Activated T-cell treated with anti-CD3 and anti-CD28 coated beads, Interleukin-2, amount 50 U/mL, for 48 hours (primary cell): ENCODE measurements around the gene ARF5.

Source experiments
- DNase-seq, 2 experiments: peaks; one replicate each; pipeline ENCODE4 v3.0.0-alpha.2; 2020

Gene ARF5

GRCh38 chr7:127588697-127589482 is 679 bp downstream of the ARF5 start:
- peak in 1 of 2 experiments; percentile 60 for DNase-seq

- DNase-seq: no peak
Measured at GRCh38 chr7:127589896-127590295, 1.7 kb downstream of the ARF5 start.

GRCh38 chr7:127591189-127591588 is 3.0 kb downstream of the ARF5 start:
- no peak for DNase-seq

- no peak for DNase-seq
Measured at GRCh38 chr7:127591591-127591990, 3.4 kb downstream of the ARF5 start.

GRCh38 chr7:127592550-127592949 is 4.3 kb downstream of the ARF5 start:
- no peak for DNase-seq

- no peak for DNase-seq
Measured at GRCh38 chr7:127594490-127594889, 6.3 kb downstream of the ARF5 start.

- no peak for DNase-seq
Measured at GRCh38 chr7:127595737-127596136, 7.5 kb downstream of the ARF5 start.

- no peak for DNase-seq
Measured at GRCh38 chr7:127598318-127598717, 10.1 kb downstream of the ARF5 start.

- no peak for DNase-seq
Measured at GRCh38 chr7:127600885-127601284, 12.7 kb downstream of the ARF5 start.

GRCh38 chr7:127608446-127608845 is 20.2 kb downstream of the ARF5 start:
- DNase-seq: no peak

GRCh38 chr7:127609297-127609696 is 21.1 kb downstream of the ARF5 start:
- DNase-seq: no peak

GRCh38 chr7:127612263-127612662 is 24.1 kb downstream of the ARF5 start:
- DNase-seq: no peak

GRCh38 chr7:127616724-127617123 is 28.5 kb downstream of the ARF5 start:
- DNase-seq: no peak

- no peak for DNase-seq
Measured at GRCh38 chr7:127618042-127618441, 29.8 kb downstream of the ARF5 start, which contains the start of gene PAX4. Gene PAX4 (minus strand): TSS chr7:127618142. CDS start chr7:127615928, 2,214 bp downstream.

GRCh38 chr7:127618775-127619174 is 30.6 kb downstream of the ARF5 start:
- no peak for DNase-seq

- DNase-seq: no peak
Measured at GRCh38 chr7:127619681-127620405, 31.6 kb downstream of the ARF5 start.

- no peak for DNase-seq
Measured at GRCh38 chr7:127620406-127621233, 32.4 kb downstream of the ARF5 start.

GRCh38 chr7:127625331-127625730 is 37.1 kb downstream of the ARF5 start:
- DNase-seq: no peak

- no peak for DNase-seq
Measured at GRCh38 chr7:127628445-127628844, 40.2 kb downstream of the ARF5 start.

- peak; percentile 57 to 67 for DNase-seq
Measured at GRCh38 chr7:127629268-127629854, 41.1 kb downstream of the ARF5 start.

GRCh38 chr7:127632276-127632910 is 44.2 kb downstream of the ARF5 start:
- DNase-seq: no peak

GRCh38 chr7:127635659-127636285 is 47.6 kb downstream of the ARF5 start:
- no peak for DNase-seq
